ENCODE measurements around the gene HEMK1. TPM values are rescaled to one million over a fixed set of nuclear protein-coding genes. Genes with fewer than 3 reads are reported as not detected.

The HEMK1 gene
- total and polyA plus RNA-seq, 2 of the 8 experiments (the other 6 are each of a cell fraction or from before 2014, with no cell fraction given), result 9.7 to 10.6 TPM

DNA sequence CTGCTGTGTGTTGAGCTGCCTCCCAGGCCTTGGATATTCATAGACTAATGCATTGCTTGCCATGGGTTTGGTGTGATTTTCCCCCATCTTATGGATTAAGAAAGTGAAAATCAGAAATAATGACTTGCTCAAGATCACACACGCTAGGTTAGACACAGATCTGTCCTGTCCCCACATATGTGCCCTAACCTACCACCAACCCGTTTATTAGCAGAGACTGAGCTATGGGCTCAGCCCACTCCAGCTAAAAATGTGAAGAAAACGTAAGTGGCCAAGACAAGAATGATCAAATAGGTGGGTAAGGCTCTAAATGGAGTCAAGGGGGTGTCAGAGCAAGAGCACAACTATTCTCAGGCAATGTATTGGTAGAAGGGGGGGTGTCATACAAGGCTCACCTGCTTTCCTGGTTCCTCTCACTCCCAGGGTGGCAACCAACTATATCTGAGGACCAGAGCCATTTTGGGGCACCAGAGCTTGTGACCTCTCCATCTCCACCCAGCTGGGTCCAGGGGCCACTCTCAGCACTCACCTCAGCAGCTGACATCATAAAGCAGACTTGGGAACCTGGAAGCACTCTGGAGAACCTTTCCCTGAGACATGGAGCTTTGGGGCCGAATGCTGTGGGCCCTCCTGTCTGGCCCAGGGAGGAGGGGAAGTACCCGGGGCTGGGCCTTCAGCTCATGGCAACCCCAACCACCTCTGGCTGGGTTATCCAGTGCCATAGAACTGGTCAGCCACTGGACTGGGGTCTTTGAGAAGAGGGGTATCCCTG, 1.4 kb downstream of the HEMK1 start (continued):
- no peak for TF ChIP-seq SRF (IDR thresholded peaks at IDR 0.05; ENCODE audit: low read depth, low read length)
- no peak for TF ChIP-seq GABPA (IDR thresholded peaks at IDR 0.05; ENCODE audit: borderline replicate concordance, insufficient read depth, low read length)
- no peak for TF ChIP-seq TEAD4 (IDR thresholded peaks at IDR 0.05; ENCODE audit: low read depth, low read length)
